Thyroid gland (tissue), 4 donors: ENCODE measurements around the gene TGM1. TPM values are rescaled to one million over a fixed set of nuclear protein-coding genes. Genes with fewer than 3 reads are reported as not detected.
A peak's percentile ranks its signal among the peaks of the same experiment; 100 is the strongest.
"Not testable (repeated sequence)": the region's sequence is repeated elsewhere in the genome, so short reads cannot be mapped to it uniquely, and the experiment has no call there.

Source experiments
- DNase-seq, 2 donors: peaks; one replicate each; pipeline ENCODE4 v3.0.0-alpha.2; 2019
- H3K27ac ChIP-seq, 3 donors: fragments of 200-600 bp; sonication (generic); 1 replicate in 2 of 3; 2 replicates in 1 of 3; pipeline ENCODE4 v1.5.1; 2016 to 2019; ENCODE audit warnings: mild to moderate bottlenecking in 1 of 3, moderate library complexity in 1 of 3
- H3K27me3 ChIP-seq: fragments of 200-600 bp; sonication (generic); one replicate; pipeline ENCODE4 v1.5.1; 2019
- H3K36me3 ChIP-seq, 2 donors: fragments of 200-600 bp; sonication (generic); one replicate each; pipeline ENCODE4 v1.5.1; 2016 to 2019
- H3K4me1 ChIP-seq, 2 donors: fragments of 200-600 bp; sonication (generic); one replicate each; pipeline ENCODE4 v1.5.1; 2017 to 2019
- H3K4me3 ChIP-seq, 3 donors: fragments of 200-600 bp; sonication (generic); replicated peaks in 1 of 3; 1 replicate in 2 of 3; 2 replicates in 1 of 3; pipeline ENCODE4 v1.5.1; 2016; ENCODE audit warnings: mild to moderate bottlenecking in 1 of 3
- H3K9me3 ChIP-seq: fragments of 200-600 bp; sonication (generic); one replicate; pipeline ENCODE4 v1.5.1; 2017
- CTCF ChIP-seq, 6 experiments: fragments of 200-600 bp in 3 of 6; fragments of 450-650 bp in 3 of 6; sonication (generic) in 3 of 6; IDR thresholded peaks; one replicate each; pipeline ENCODE4 v1.5.1; 2016 to 2019; ENCODE audit warnings: antibody characterized with exemption in 6 of 6, mild to moderate bottlenecking in 2 of 6, inconsistent platforms in 1 of 6, moderate library complexity in 1 of 6
- POLR2A ChIP-seq, 2 donors: fragments of 450-650 bp; IDR thresholded peaks; one replicate each; pipeline ENCODE4 v1.6.1; 2017; ENCODE audit warnings: antibody characterized with exemption in 2 of 2, mild to moderate bottlenecking in 2 of 2, moderate library complexity in 1 of 2
- WGBS, 2 donors: methylation state at CpG; one replicate each; pipeline ENCODE4 v1.1.5; 2017; 5-methylcytosine and 5-hydroxymethylcytosine counted together
- intact Hi-C: fragments of 100-400 bp; cut with DNase I; formaldehyde crosslinking; loops from one replicate; pipeline ENCODE4 v1.15.1; 2023
- total RNA-seq, 4 donors: library from RNA; depleted of rRNA; stranded (reverse); fragments of >200 nt; gene quantifications; one replicate each; pipeline ENCODE4 v1.2.3, GENCODE V29; 2016

The TGM1 gene
- total RNA-seq, 4 donors from 2014 or later: 1.9 to 2.8 (median 2.0) TPM

DNA sequence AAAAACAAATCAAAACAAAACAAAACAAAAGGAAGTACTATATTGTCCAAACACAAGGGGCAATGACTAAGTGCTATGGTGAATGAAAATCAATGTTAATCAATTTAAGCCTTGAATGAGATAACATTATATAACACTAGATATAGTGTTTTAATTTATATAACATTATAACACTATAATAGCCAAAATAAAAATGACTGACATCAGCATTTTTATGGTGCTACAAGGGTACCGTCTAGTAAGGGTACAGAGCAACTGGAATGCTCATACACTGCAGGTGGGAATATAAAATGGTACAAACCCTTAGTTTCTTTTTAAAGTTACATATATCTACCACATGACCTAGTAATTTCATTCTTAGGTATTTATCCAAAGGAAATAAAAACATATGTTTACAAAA lies 36.5 kb downstream of the TGM1 start:
- TF ChIP-seq POLR2A (IDR thresholded peaks at IDR 0.05): no peak
- no peak for TF ChIP-seq CTCF (IDR thresholded peaks at IDR 0.05)
- Histone ChIP-seq H3K36me3 (no peaks in the 10 kb centered on the region), H3K4me1 (peaks cover 11 to 26% of the 10 kb centered on the region in 2 donors), H3K4me3 (no peak overlapping the region), H3K27ac (no peak overlapping the region), H3K9me3 (no peaks in the 10 kb centered on the region), H3K27me3 (no peaks in the 10 kb centered on the region)
- 73 to 86% methylated on average over 1 of the region's 1 CpG for WGBS, 2 donors
- DNase-seq: no peak
- intact Hi-C loops: no loop called here

DNA sequence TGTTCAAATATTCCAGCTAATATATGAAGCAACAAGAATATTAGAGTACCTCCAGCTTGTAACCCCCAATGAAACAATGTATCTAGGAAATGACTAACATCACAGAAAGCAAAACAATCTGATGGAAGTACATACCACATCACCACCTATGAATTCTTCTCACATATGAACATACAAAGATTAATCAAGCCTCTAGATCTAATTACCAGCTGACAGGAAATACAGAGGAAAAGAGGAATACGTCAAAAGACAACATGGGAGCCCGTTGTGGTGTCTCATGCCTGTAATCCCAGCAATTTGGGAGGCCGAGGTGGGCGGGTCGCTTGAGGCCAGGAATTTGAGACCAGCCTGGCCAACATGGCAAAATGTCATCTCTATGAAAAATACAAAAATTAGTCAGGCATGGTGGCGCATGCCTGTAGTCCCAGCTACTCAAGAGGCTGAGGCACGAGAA lies 38.3 kb downstream of the TGM1 start:
- Histone ChIP-seq H3K27ac (peak overlapping the region; percentile 3 to 56 (median 46)), H3K4me1 (peaks cover 6 to 16% of the 10 kb centered on the region in 2 donors), H3K4me3 (no peak overlapping the region), H3K36me3 (no peaks in the 10 kb centered on the region), H3K27me3 (no peaks in the 10 kb centered on the region), H3K9me3 (no peaks in the 10 kb centered on the region)
- WGBS, 2 donors: 58 to 61% methylated on average over 7 of the region's 7 CpGs
- DNase-seq: peak; percentile 42 to 61
- intact Hi-C loops: no loop called here
- TF ChIP-seq CTCF (IDR thresholded peaks at IDR 0.05): no peak

- H3K27ac ChIP-seq, H3K36me3 ChIP-seq, H3K9me3 ChIP-seq, DNase-seq, H3K27me3 ChIP-seq, intact Hi-C loops, H3K4me3 ChIP-seq: not testable (repeated sequence)
- 99 to 100% methylated on average over 4 of the region's 4 CpGs for WGBS, 2 donors
- peaks cover 6 to 16% of the 10 kb centered on the region in 2 donors for H3K4me1 ChIP-seq
Observed at GRCh38 chr14:24222987-24223386, 40.0 kb downstream of the TGM1 start.

GRCh38 chr14:24219521-24219920 lies 43.5 kb downstream of the TGM1 start:
- Histone ChIP-seq H3K9me3 (no peaks in the 10 kb centered on the region), H3K4me3 (no peak overlapping the region), H3K4me1 (peaks cover 2 to 16% of the 10 kb centered on the region in 2 donors), H3K36me3 (no peaks in the 10 kb centered on the region), H3K27ac (no peak overlapping the region), H3K27me3 (no peaks in the 10 kb centered on the region)
- intact Hi-C loops: no loop called here
- WGBS, 2 donors: 59 to 63% methylated on average over 3 of the region's 3 CpGs
- no peak for TF ChIP-seq CTCF (IDR thresholded peaks at IDR 0.05)
- TF ChIP-seq POLR2A (IDR thresholded peaks at IDR 0.05): no peak
- no peak for DNase-seq

GRCh38 chr14:24219080-24219479 lies 43.9 kb downstream of the TGM1 start:
- H3K27ac ChIP-seq: no peak overlapping the region
- H3K9me3 ChIP-seq: no peaks in the 10 kb centered on the region
- H3K4me3 ChIP-seq: no peak overlapping the region
- DNase-seq: no peak
- H3K27me3 ChIP-seq: no peaks in the 10 kb centered on the region
- no peaks in the 10 kb centered on the region for H3K36me3 ChIP-seq
- intact Hi-C loops: no loop called here
- peaks cover 0 to 15% of the 10 kb centered on the region in 2 donors for H3K4me1 ChIP-seq
- TF ChIP-seq CTCF (IDR thresholded peaks at IDR 0.05): no peak
- no peak for TF ChIP-seq POLR2A (IDR thresholded peaks at IDR 0.05)
- WGBS, 2 donors: 90 to 97% methylated on average over 4 of the region's 4 CpGs

GRCh38 chr14:24216876-24217275 lies 46.1 kb downstream of the TGM1 start:
- H3K4me1 ChIP-seq: peaks cover 0 to 28% of the 10 kb centered on the region in 2 donors
- 87 to 92% methylated on average over 1 of the region's 1 CpG for WGBS, 2 donors
- DNase-seq, H3K36me3 ChIP-seq, H3K27me3 ChIP-seq, H3K27ac ChIP-seq, H3K4me3 ChIP-seq, intact Hi-C loops, H3K9me3 ChIP-seq: not testable (repeated sequence)
